K562 (cell line): ENCODE results near the gene TRMT1. TPM values are rescaled to one million over a fixed set of nuclear protein-coding genes. Genes with fewer than 3 reads are reported as not detected.

Experiments used
- CGGBP1 ChIP-seq: fragments of 250-450 bp; sonication (Bioruptor Pico); IDR thresholded peaks from 2 replicates; pipeline ENCODE4 v1.9.0; 2021; ENCODE audit warnings: mild to moderate bottlenecking
- ELF4 ChIP-seq: fragments of 450-650 bp; formaldehyde crosslinking; IDR thresholded peaks from 2 replicates; pipeline ENCODE4 v1.4.0; 2022; ENCODE audit warnings: missing genetic modification characterization
- FUS ChIP-seq: fragments of 200-400 bp; formaldehyde crosslinking; optimal IDR thresholded peaks from 2 replicates; pipeline ENCODE3; 2017; ENCODE audit warnings: low read depth, low read length
- GMEB1 ChIP-seq: fragments of 250-450 bp; sonication (Bioruptor Pico); IDR thresholded peaks from 2 replicates; pipeline ENCODE4 v1.4.0; 2020; ENCODE audit warnings: mild to moderate bottlenecking
- HDGF ChIP-seq: fragments of 450-650 bp; IDR thresholded peaks from 2 replicates; pipeline ENCODE4 v1.6.1; 2016
- JUNB ChIP-seq: fragments of 450-650 bp; formaldehyde crosslinking; conservative IDR thresholded peaks from 2 replicates; pipeline ENCODE4 v1.4.0; 2020; ENCODE audit warnings: mild to moderate bottlenecking
- MYNN ChIP-seq, 2 experiments: sonication (generic); formaldehyde crosslinking in 1 of 2; IDR thresholded peaks; 2 replicates each; pipeline versions ENCODE4 v1.5.0 to v1.6.1; 2016 to 2020; ENCODE audit warnings: antibody characterized with exemption in 1 of 2, missing genetic modification reagents in 1 of 2
- PCBP1 ChIP-seq: fragments of 200-400 bp; formaldehyde crosslinking; IDR thresholded peaks from 2 replicates; pipeline ENCODE4 v1.6.1; 2018; ENCODE audit warnings: mild to moderate bottlenecking, low read depth, low read length; ENCODE audit not compliant: poor library complexity, severe bottlenecking
- SMARCE1 ChIP-seq: fragments of 450-650 bp; IDR thresholded peaks from 2 replicates; pipeline ENCODE4 v1.7.1; 2016; ENCODE audit warnings: mild to moderate bottlenecking
- SMC3 ChIP-seq: conservative IDR thresholded peaks from 2 replicates; pipeline ENCODE4 v1.6.1; 2011; ENCODE audit warnings: low read depth, low read length, improper control_type of control experiment; ENCODE audit not compliant: insufficient read depth
- SUPT5H ChIP-seq: fragments of 450-650 bp; IDR thresholded peaks from 2 replicates; pipeline ENCODE4 v1.6.1; 2016
- TCF3 ChIP-seq: sonication (generic); formaldehyde crosslinking; IDR thresholded peaks from 2 replicates; pipeline ENCODE4 v1.4.0; 2020; ENCODE audit warnings: mild to moderate bottlenecking, missing genetic modification reagents
- ZC3H4 ChIP-seq: sonication (generic); formaldehyde crosslinking; IDR thresholded peaks from 2 replicates; pipeline ENCODE4 v1.9.0; 2021; ENCODE audit warnings: missing genetic modification reagents, borderline replicate concordance
- ZNF592 ChIP-seq: fragments of 450-650 bp; IDR thresholded peaks from 2 replicates; pipeline ENCODE4 v1.6.1; 2017; ENCODE audit warnings: antibody characterized with exemption, mild to moderate bottlenecking
- ZNF830 ChIP-seq: fragments of 250-450 bp; sonication (Bioruptor Pico); IDR thresholded peaks from 2 replicates; pipeline ENCODE4 v1.5.0; 2021; ENCODE audit warnings: mild to moderate bottlenecking
- polyA plus RNA-seq, 8 experiments: library from polyadenylated mRNA; depleted of rRNA in 4 of 8; stranded (reverse) in 5 of 8; unstranded in 3 of 8; fragments of >200 nt; fragmentation: Nextera tagmentation in 2 of 8; fragmentation: Illumina TruSeq in 1 of 8; extraction: Ambion mirVana in 2 of 8; extraction: Trizol in 1 of 8; gene quantifications; 2 replicates each; pipeline versions ENCODE4 v1.2.1 to v1.2.3, GENCODE V29; 2011 to 2014; ENCODE audit warnings: inconsistent platforms in 1 of 8, missing spikeins in 1 of 8
- total RNA-seq, 7 experiments: library from RNA; depleted of rRNA in 6 of 7; stranded (reverse); fragments of >200 nt in 6 of 7; fragmentation: Illumina TruSeq in 2 of 7; extraction: Trizol in 2 of 7; gene quantifications; 2 replicates each; pipeline versions ENCODE4 v1.2.1 to v1.2.3, GENCODE V29; 2011 to 2021; ENCODE audit warnings: low replicate concordance in 1 of 7
- TF ChIP-seq, protein P1 (sequence below), 2 experiments: IDR thresholded peaks; 2 replicates each; pipeline ENCODE4 v1.6.1; 2011; ENCODE audit warnings: borderline replicate concordance in 1 of 2, control low read depth in 1 of 2, low read depth in 1 of 2, low read length in 1 of 2, mild to moderate bottlenecking in 1 of 2, mixed read lengths in 1 of 2, moderate library complexity in 1 of 2; ENCODE audit not compliant: insufficient read depth in 1 of 2, insufficient read length in 1 of 2, poor library complexity in 1 of 2, severe bottlenecking in 1 of 2; ENCODE audit errors: extremely low read depth in 1 of 2
- TF ChIP-seq, protein P2 (sequence below): sonication (generic); formaldehyde crosslinking; IDR thresholded peaks from 2 replicates; pipeline ENCODE4 v1.8.0; 2022; ENCODE audit warnings: mild to moderate bottlenecking, missing genetic modification reagents

Gene TRMT1
- total and polyA plus RNA-seq, 9 of the 15 experiments (the other 6 are each of a cell fraction or from before 2014, with no cell fraction given) = 5.8 to 158 (median 54.3) TPM

GRCh38 chr19:13095934-13096927 is 20.3 kb downstream of the TRMT1 start (continued):
- TF ChIP-seq GMEB1 (CRISPR knock-in tag) (no peak), MYNN (IDR thresholded peaks at IDR 0.05) (peak; percentile 37; the same call in 1 of the 2 replicates), MYNN (CRISPR knock-in tag; IDR thresholded peaks at IDR 0.05) (no peak), SUPT5H (peak; percentile 77), CGGBP1 (no peak), SMARCE1 (0 out of 2 replicates have a peak, but pooled peaks have one; percentile 16), ZNF830 (CRISPR knock-in tag) (peak; percentile 57; the same call in 1 of the 2 replicates), ZC3H4 (CRISPR knock-in tag) (peak; percentile 87; the same call in 1 of the 2 replicates), TCF3 (CRISPR knock-in tag) (no peak; the same call in 1 of the 2 replicates), JUNB (no peak), HDGF (peak; percentile 50; the same call in 1 of the 2 replicates), ZNF592 (peak; percentile 94), SMC3 (peak; percentile 25; the same call in 1 of the 2 replicates), ELF4 (0 out of 2 replicates have a peak, but pooled peaks have one; percentile 48), PCBP1 (peak; percentile 70), FUS (no peak)
- TF ChIP-seq, protein P1, sequence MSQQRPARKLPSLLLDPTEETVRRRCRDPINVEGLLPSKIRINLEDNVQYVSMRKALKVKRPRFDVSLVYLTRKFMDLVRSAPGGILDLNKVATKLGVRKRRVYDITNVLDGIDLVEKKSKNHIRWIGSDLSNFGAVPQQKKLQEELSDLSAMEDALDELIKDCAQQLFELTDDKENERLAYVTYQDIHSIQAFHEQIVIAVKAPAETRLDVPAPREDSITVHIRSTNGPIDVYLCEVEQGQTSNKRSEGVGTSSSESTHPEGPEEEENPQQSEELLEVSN (IDR thresholded peaks at IDR 0.05; ENCODE audit: borderline replicate concordance in 1 of 2, extremely low read depth in 1 of 2, insufficient read depth in 1 of 2, insufficient read length in 1 of 2, low read depth in 1 of 2, low read length in 1 of 2, poor library complexity in 1 of 2, severe bottlenecking in 1 of 2) = peak; percentile 82 to 89
- TF ChIP-seq, protein P2, sequence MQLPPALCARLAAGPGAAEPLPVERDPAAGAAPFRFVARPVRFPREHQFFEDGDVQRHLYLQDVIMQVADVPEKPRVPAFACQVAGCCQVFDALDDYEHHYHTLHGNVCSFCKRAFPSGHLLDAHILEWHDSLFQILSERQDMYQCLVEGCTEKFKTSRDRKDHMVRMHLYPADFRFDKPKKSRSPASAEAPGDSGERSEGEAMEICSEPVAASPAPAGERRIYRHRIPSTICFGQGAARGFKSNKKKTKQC (CRISPR knock-in tag) = no peak
